Renal cortical epithelial cell (primary cell): ENCODE data around the gene PHF2. TPM values are rescaled to one million over a fixed set of nuclear protein-coding genes. Genes with fewer than 3 reads are reported as not detected.

Experiments used
- DNase-seq: peaks from one replicate; pipeline ENCODE4 v3.0.0-alpha.2; 2011; ENCODE audit warnings: low read depth
- total RNA-seq: library from RNA; depleted of rRNA; stranded (reverse); fragments of >200 nt; gene quantifications from 2 replicates; pipeline ENCODE4 v1.2.3, GENCODE V29; 2014

PHF2 gene
- total RNA-seq, 1 donor from 2014 or later, result 15.1 TPM

DNA sequence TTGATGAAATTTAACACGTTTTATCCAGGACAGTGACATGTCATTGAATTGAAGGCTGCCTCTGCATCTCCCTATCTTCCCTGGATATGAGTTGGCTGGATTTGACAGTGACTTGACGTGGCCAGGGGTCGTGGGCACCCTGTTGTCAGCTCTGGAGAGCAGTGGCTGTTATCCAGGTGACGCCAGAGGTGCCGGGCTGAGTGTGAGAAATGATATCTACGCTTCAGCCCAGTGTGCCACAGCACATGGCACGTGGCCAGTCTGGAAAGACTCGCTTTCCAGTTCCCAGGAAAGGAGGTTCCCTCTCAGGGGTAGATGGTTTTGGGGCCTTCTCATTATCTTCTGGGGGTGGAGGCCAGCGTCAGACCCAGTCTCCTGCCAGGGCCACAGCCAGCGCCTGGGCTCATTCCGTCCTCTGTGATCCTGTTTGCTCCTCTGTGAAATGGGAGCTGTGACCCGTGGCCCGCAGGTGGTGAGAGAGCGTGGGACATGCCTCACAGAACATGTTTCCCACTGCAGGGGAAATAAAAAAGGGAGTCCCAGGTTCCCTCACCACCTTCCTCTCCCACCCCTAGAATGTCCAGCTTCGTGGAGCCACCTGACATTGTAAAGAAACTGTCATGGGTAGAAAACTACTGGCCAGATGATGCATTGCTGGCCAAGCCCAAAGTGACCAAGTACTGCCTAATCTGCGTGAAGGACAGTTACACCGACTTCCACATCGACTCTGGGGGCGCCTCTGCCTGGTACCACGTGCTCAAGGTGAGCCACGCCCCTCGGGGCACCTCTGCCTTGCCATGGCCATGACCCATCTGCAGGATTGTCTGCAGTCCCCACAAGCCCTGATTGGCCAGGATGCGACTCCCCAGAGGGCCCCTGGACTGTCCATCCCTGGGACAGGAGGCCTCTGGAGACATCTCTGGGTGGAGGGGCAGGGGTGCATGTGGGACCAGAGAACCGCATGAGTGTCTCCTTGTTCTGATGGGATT, 76.5 kb downstream of the PHF2 start:
- no peak for DNase-seq

DNA sequence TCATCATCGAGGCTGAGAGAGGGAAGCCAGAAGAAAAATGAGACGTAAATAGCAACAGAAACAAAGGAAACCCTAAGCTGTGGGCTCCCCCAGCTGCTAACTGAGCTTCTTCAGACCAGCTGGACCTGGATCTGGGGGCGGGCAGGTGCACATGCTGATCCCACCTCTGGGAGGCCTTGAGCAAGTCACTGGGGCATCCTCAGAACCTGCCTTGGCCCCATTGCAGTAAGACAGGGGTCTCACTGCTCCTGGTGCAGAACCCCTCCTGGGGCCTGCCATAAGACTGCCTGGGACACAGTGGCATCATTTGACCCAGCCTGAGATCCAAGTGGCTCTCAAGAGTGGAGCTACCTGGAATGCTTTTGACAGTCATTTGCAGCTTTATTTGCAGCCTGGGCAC, 77.4 kb downstream of the PHF2 start:
- DNase-seq, result no peak

DNA sequence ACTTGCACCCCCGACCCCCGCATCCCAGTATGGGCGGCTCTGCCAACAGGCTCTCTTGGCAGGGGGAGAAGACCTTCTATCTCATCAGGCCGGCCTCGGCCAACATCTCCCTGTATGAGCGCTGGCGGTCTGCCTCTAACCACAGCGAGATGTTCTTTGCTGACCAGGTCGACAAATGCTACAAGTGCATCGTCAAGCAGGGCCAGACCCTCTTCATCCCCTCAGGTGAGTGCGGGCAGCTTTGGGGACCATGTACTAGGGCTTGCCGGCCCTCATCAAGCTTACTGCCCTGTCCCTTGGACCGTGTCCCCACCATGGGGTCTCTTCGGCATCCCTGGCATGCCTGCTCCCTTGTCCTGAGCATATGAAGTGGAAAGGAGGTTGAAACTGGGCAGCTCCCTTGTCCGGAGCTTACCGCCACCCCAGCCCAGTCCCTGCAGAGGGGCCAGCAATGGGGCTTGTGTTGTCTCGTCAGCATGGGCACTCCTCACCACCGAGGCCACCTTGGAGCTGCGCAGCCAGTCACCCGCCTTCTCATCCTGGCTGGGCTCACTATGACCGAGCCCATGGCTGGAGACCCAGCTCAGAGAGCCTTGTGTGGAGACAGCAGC, 78.1 kb downstream of the PHF2 start:
- no peak for DNase-seq

DNA sequence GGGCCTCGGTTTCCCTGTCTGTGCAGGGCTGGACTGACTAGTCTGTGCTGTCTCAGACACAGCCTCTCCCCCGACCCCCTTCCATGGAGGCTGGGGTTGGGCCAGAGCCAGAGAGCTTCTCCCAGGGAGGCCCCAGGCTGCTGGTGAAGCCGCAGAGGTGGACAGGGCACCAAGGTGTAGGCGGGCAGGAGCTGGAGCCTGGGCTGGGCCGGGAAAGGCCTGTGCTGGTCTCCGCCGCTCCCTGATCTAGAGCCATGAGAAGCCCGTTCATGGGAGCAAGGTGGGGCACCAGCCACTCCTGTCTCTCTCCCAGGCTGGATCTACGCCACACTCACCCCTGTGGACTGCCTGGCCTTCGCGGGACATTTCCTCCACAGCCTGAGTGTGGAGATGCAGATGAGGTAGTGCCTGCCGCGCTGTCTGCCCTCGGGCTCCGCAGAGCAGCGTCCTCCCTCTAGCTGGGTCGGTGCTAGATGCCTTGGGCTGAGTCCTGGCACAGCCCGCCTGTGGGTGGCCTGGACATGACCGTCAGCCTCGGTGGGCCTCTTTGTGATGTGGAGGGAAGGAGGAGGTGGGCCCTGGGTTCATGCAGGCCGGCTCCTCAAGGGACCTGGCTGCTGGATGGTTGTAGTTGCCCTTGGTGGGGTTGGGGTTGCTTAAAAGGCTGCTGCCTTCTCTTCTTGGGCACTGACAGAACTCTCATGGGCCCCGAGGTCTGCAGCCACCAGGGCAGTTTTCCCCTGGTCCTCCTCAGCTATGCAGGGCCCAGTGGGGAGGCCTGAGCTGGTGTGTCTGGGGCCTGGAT, 79.4 kb downstream of the PHF2 start:
- DNase-seq, result no peak

DNA sequence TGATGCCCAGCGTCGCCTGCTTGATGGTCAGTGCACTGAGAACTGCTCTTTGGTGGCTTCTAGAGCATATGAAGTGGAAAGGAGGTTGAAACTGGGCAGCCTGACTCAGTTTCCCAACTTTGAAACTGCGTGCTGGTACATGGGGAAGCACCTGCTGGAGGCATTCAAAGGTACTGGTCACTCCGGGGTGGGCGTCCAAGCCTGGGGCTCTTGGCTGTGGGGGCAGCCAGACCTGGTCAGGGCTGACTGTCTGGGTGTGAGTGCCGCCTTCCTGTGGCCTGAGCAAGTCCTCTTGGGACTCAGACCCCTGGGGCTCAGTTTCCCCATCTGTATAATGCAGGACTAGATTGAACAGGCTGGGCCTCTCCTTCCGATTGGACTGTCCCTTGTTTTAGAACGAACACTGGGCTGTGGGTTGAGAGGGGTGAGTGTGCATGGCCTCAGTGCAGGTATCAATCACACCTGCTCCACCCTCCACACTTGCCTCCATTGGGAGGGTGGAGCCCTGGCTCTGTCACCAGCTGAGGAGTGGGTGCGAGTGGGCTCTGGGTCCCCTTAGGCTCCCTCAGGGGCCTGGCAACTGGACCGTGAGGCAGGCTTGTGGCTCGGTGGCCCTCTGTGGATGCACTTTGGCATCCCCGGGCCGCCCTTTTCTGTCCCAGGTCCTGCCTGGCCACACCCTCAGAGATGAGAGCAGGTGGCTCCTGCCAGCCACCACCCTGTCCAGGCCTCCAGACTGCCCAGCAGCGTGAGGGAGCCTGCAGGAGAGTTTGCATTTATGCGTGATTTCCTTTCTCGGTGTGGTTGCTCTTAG, 80.2 kb downstream of the PHF2 start:
- DNase-seq, result no peak

DNA sequence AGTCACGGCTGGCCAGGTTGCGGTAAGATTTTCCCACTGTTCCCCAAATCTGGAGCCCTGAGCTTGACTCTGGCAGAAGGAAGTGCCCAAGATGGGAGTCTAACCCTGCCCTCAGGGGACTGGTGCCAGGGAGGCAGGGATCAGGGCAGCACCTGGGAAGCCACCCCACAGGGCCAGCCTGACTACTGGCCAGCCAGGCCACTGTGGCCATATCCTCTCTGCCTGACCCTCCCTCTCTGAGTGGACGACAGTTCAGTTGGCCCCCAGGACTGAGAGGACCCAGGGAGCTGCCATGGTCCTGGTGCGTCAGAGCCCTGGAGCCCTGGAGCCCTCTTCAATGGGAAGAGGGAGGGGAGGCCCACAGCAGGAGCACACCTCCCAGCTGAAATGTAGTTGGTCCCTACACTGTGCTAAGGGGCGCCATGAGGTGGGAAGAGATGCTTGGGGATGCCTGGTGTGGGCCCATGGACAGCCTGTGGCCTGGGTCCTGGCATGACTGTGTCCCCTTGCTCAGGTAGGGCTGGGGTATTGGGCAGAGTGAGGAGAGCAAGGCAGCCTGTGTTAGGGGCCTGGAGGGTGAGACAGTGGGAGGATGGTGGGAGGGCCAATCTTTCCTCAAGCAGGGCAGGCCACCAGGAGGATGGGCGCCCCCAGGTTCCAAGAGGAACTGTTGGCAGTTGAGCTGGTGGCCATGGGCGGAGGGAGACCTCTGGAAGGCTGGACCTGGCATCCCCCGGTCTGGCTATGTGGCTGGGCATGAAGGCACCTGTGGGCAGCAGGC, 81.1 kb downstream of the PHF2 start:
- no peak for DNase-seq

DNA sequence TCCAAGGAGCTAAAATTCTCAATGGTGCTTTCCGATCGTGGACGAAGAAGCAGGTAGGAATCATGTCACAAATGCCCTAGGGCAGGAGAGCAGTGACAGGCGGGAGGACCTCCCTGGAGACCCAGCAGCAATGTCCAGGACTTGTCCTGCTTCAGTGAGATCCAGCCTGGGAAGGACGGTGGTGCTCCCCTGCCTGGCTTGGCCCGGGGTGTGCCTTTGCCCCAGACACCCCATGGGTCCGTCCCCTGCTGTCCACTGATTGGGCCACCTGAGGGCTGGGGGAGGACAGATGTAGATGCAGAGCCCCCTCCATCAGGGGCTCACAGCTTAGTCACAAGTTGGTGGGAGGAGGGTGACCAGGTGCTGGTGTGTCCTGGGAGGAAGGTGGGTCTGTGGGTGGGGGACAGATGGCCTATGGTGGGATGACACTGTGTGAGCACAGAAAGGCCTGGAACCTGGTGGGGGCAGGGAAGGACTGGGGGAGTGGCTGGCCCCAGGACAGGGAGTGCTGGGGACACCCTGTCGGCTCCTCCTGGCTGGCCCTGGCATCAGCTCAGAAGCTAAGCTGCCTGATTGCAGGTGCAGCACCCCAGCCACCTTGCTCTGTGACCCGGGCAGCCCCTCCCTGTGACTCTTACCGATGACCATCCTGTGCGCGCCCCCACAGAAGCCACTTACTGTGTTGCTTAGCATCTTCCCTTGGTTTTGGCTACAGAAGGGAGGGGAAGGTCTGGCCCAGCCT, 82.0 kb downstream of the PHF2 start:
- DNase-seq, result no peak

DNA sequence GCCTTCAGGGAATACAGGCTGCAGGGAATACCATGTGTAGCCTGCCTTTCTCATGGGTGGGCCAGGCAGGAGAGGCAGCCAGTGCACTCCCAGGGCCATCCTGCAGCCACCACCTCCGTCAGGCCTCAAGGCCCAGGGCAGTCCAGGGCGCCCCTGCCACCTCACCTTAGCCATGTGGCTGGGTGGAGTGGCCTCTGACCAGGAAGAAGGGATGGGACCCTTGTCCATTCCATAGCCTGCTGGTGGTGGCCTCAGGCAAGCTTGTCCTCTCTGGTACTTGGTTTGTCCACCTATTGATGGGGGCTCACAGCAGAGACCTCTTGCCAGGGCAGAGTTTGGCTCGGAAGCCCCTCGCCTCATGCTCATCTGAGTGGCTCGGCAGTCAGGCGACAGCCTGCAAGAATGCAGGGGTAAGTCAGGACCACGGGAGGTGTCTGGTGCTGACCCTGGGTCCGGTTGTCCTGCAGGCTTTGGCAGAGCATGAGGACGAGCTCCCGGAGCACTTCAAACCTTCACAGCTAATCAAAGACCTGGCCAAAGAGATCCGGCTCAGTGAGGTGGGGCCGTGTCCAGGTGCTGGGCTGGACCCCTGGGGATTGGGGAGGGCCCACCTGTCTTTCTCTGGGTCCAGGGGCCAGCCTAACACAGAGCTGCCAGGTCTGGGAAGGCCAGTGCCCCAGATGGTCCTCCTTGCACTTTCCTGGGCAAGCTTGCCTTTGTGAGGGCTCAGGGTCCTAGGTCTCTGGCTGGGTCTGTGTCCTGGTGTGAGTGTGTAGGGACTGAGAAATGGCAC, 82.9 kb downstream of the PHF2 start:
- no peak for DNase-seq

DNA sequence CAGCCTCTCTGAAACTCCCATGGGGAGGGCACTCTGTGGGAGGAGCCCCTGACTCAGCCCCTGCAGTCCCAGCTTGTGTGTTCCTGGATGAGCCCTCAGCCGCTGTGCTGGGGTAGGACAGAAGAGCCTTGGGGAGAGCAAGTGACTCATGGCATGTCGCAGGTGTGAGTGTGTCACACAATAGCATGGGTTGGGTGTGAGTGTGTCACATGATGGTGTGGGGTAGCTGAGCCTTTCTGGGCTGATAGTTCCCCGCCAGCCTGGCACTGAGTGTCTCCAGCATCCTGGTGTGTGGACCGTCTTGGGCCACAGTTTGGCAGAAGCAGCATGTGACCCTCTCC, 83.4 kb downstream of the PHF2 start:
- DNase-seq, result no peak

DNA sequence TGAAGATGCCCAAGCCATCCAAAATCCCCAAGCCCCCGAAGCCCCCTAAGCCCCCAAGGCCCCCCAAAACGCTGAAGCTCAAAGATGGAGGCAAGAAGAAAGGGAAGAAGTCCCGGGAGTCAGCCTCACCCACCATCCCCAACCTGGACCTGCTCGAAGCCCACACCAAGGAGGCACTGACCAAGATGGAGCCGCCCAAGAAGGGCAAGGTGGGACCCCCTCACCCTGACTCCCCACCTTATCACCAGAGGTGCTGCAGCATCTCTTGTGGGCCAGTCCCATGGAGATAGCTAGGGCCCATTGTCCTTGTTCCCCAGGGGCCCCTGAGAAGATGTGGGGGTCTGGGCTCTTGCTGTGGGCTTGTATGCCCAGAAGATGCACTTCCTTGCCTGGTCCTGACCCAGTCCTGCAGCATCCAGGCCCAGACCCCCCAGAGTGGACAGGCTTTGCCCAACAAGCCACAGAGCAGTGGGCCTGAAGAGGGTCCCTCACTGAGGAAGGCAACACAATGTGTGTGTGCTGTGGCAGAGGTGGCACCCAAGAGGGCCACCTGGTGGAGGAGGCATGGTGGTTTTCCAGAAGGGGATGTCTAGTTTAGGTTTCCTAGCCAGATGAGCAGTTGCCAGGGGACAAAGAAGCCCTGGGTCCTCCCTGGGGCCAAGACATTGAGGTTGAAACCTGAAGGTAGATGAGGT, 84.1 kb downstream of the PHF2 start:
- no peak for DNase-seq

DNA sequence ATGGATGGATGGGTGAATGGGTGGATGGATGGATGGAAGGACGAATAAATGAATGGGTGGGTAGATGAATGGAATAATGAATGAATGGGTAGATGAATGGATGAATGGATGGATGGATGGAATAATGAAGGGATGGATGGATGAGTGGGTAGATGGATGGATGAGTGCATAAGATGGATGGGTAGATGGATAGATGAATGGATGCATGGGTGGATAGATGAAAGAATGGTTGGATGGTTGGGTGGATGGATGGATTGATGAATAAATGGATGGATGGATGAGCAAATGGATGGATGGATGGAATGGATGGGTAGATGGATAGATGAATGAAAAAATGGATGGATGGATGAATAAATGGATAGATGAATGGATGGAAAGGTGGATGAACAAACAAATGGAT, 85.2 kb downstream of the PHF2 start:
- no peak for DNase-seq

DNA sequence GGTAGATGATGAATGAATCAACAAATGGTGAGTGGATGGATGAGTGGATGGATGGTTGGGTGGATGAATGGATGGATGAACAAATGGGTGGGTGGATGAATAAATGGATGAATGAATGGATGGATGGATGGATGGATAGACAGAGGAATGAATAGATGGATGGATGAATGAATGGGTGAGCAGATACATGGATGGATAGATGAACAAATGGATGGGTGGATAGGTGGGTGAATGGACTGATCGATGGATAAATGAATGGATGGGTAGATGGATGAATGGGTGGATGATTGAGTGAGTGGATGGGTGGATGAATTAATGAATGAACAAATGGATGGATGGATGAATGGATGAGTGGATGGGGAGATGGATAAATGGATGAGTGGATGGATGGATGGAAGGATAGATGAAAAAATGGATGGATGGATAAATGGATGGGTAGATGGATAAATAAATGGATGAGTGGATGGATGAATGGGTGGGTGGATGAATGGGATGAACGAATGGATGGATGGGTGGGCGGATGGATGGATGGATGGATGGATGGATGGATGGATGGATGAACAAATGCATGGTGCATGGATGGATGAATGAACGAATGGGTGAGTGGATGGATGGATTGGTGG, 85.7 kb downstream of the PHF2 start:
- DNase-seq, result no peak

DNA sequence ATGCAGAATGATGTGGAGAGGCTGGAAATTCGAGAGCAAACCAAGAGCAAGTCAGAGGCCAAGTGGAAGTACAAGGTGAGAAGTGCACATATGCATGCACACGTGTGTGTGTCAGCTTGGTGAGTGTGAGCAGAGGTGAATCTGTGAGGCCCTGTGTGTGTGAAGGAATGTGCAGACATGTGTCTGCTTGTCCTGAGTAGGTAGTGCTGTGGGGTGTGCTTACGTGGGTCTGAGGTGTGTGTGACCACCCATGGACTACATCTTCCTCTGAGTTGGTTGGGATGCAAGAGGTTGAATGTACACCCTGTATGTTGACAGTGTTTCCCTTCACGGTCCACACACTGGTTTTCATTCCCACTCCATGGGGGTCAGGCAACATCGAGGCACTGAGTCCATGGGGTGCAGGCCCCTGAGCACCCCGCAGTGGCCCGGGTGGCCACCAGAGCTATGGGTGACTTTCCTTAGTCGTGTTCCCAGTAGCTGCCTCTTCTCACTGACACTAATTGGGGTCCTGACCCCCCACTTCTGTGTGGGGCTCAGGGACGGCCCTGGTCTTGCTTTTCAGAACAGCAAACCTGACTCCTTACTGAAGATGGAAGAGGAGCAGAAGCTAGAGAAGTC, 86.7 kb downstream of the PHF2 start:
- no peak for DNase-seq

DNA sequence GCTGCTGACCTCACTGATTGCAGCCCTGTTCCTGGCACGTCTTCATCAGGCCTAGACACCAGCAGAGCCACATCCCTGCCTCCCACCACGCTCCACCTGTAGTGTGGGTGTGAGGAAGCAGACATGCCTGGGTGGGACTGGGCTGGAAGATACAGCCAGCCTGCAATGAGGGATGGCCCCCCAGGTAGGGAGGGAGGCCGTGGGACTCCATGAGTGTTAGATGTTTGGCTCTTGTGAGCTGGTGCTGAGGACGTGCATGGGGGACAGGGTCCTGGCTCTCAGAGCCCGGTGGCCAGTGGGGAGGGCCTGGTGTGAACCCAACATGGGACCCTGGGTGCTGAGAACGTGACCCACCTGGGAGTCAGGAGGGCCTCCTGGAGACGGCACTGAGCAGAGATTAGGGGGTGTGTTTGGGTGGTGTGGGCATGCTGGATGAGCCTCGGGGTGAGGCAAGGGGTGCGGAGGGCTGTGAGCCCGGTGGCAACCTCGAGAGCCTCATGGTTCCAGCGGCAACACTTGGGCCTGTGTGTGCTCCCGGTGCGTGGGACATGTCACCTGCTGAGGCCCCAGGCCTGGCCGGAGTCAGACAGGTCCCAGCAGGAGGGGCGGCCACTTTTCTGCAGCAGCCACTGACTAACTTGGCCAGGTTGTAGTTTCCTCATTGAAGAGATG, 87.6 kb downstream of the PHF2 start:
- DNase-seq, result no peak

DNA sequence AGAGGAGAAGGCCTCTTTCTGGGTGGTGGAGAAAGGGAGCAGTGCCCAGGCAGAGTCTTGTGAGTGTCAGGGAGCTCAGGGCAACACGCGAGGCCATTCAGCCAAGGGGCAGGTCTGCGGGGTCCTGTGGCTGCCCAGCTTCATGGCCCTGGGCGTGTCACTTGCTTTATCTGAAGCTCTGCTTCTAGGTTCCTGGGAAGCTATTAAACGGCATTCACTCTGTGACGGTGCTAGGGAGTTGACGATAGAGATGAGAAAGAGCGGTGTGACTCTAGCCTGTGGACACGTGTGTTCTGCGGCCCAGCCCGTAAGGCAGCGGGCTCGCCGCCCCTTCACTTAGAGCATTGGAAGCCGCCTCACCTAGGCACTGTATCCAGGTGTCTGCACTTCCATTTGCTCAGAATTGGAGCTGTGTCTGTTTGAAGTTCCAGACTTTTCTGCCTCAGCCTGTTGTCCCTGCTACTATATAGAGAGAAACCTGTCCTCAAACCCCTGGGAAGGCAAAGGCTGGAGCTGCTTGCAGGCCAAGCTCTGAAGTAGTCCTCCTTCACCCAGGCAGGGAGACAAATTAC, 88.3 kb downstream of the PHF2 start:
- no peak for DNase-seq

DNA sequence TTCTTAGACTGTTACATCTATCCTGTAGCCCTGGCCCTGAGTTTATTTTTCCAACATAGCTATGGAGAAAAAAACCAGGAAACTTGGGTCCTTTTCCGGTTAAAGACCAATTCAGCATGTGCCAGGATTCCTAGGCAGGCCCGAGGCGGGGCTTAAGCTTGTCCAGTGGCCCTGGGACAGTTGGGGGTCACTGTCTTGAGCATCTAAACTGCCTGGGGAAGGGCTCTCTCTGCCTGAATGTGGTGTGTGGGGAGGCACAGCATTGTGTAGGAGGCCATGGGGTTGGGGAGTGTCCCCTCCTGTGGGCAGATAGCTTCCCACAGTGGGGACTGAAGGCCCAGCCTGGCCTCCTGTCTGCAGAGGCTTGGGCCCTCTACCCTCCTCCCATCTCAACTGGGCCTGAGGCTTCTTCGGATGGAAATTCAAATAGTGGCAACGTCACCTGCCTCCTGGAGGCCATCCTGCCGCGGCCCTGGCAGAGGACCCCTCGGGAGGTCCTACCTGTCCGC, 88.8 kb downstream of the PHF2 start:
- no peak for DNase-seq
